Measurements from ENCODE around the gene TMCC2.

TMCC2 gene

DNA sequence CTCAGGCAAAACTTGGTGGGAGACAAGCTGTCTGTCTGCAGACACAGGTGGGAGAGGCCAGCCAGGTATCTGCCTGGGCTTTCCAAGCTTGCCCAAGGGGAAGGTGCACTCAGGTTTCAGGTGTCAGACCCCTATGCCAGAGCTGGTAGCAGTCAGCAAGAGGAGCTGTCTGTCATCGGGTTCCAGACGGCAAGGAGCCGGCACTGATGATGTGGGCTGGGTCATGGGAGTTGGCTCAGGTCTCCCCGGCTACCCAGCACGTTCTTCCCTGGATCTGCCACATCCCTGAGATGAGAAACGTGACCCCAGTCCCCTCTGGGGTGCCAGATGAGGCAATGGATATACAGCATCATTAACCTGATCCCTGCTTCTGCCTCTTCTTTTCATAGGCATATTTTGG, 23.0 kb downstream of the TMCC2 start:
- TF ChIP-seq, protein P1, sequence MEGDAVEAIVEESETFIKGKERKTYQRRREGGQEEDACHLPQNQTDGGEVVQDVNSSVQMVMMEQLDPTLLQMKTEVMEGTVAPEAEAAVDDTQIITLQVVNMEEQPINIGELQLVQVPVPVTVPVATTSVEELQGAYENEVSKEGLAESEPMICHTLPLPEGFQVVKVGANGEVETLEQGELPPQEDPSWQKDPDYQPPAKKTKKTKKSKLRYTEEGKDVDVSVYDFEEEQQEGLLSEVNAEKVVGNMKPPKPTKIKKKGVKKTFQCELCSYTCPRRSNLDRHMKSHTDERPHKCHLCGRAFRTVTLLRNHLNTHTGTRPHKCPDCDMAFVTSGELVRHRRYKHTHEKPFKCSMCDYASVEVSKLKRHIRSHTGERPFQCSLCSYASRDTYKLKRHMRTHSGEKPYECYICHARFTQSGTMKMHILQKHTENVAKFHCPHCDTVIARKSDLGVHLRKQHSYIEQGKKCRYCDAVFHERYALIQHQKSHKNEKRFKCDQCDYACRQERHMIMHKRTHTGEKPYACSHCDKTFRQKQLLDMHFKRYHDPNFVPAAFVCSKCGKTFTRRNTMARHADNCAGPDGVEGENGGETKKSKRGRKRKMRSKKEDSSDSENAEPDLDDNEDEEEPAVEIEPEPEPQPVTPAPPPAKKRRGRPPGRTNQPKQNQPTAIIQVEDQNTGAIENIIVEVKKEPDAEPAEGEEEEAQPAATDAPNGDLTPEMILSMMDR (IDR thresholded peaks at IDR 0.05; ENCODE audit: insufficient read depth, low read depth, low read length, missing control alignments), result no peak
- no peak overlapping the region for H3K4me3 ChIP-seq (ENCODE audit: low read length)
- DNase-seq (ENCODE audit: low read depth), result no peak

- DNase-seq (ENCODE audit: low read depth), result peak; percentile 51
- TF ChIP-seq, protein P1 (IDR thresholded peaks at IDR 0.05; ENCODE audit: insufficient read depth, low read depth, low read length, missing control alignments), result no peak
- no peak overlapping the region for H3K4me3 ChIP-seq (ENCODE audit: low read length)
Observed at GRCh38 chr1:205251576-205251975, 23.8 kb downstream of the TMCC2 start.

DNA sequence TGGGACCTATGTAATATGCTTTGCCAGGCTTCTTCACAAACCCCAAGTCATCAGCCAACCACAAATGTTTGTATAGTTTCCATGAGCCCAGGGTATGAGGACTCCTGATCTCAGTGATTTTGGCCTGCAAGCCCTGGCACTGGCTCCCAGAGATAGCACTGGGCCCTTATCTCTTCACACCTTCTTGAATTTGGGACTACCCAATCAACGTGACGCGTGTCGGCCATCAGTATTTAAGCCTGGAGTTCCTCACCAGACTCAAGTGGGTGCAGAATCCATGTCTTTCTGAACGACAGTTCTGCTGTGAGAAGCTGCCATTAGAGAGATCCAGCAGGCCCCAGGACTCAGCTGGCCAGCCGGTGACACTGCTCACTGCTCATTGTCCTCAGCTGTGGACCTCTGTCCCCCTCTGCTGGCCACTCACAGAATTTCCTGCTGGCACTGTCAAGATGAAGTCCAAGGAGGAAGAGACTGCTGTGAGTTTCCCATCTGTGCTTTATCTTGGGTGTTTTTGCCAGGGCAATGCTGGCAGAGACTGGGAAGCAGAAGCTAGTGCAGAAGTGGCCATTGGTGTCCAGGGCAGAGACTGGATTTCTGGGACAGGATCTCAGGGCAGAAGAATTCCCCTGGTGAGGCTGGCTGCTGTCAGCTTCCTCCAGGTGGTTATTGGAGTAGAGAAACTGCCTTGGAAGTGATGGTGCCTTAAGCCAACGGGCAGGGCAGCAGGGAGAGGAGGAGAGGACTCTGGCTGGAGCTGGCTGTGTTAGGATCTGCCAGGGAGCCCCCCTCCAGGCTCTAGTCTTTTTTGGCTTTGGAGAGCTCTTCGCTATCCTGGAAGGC, 28.4 kb downstream of the TMCC2 start:
- TF ChIP-seq, protein P1 (IDR thresholded peaks at IDR 0.05; ENCODE audit: insufficient read depth, low read depth, low read length, missing control alignments), result peak; percentile 97

DNA sequence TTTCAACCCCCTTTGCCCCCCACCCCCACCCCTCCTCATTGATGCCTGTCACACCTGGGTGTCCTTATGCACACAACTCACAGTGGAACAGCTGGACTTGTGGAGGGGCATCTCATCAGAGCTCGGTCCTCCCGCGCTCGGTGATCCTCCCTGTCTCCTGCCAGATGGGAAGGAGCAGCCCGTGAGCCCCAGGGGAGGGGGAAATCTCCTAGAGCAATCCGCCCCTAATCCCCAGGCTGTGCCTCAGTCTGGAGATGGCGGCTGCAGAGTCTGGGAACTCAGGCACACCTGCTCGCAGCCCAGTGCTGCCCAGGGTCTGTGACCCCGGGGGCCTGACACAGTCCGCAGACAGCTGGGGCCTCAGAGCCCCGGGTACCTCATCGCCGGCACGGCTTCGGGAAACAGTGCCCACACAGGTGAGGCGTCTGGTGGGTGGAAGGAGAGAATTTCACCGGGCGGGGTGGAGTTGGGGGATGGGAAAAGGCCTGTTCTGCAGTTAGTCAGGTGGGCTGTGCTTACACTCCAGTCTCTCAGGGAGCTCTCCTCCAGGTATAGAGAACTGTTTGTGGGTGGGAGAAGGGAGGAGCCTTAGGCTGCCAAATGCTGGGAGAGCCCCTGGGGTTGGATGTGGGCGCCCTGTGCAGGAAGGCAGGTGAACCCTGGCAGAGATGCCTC, 29.3 kb downstream of the TMCC2 start:
- no peak for DNase-seq (ENCODE audit: low read depth)
- TF ChIP-seq, protein P1 (IDR thresholded peaks at IDR 0.05; ENCODE audit: insufficient read depth, low read depth, low read length, missing control alignments), result no peak
- no peak overlapping the region for H3K4me3 ChIP-seq (ENCODE audit: low read length)

More for the DNA sequence above, 28.4 kb downstream of the TMCC2 start:
- H3K4me3 ChIP-seq (ENCODE audit: low read length), result no peak overlapping the region
- DNase-seq (ENCODE audit: low read depth), result peak; percentile 84

DNA sequence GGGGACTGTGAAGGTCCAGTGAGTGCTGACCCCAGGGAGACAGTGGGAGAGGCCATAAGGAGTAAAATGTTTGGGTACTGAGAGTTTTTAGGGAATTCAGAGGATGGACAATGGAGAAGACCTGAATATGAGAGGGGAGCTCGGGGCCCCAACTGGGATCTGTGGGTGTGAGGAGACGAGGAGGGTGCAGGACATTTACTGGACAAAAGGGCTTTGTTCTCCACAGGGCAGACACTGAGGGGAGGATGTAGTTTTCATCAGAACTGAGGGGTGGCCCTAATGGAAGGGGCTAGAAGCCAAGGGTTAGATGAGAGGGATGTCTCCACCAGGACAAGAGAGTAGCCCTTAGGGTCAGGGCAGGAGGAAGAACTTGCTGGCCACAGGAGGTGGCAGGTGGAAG, 30.0 kb downstream of the TMCC2 start:
- DNase-seq (ENCODE audit: low read depth), result no peak
- H3K4me3 ChIP-seq (ENCODE audit: low read length), result no peak overlapping the region
- TF ChIP-seq, protein P1 (IDR thresholded peaks at IDR 0.05; ENCODE audit: insufficient read depth, low read depth, low read length, missing control alignments), result no peak

DNA sequence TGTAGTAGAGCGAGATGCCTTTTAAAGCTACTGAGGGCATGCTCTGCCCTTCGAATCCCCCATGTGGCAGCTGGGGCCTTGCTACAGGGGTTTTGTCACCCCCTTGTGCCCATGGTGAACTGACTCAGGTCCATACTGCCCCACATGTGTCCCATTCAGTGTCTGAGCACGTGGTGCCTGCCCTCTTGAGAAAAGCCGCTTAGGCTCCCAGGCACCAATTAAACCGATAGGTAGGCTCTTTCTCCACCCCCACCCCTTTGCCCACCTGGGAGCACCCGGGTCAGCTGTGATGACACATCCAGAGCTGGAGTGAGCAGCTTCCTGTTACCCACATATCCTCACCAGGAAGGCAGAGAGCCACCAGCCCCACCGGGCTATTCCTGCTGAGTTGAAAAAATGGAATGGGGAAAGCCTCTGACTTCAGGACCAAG, 30.5 kb downstream of the TMCC2 start:
- H3K4me3 ChIP-seq (ENCODE audit: low read length), result no peak overlapping the region
- peak; percentile 56 for DNase-seq (ENCODE audit: low read depth)
- TF ChIP-seq, protein P1 (IDR thresholded peaks at IDR 0.05; ENCODE audit: insufficient read depth, low read depth, low read length, missing control alignments), result no peak

Data from epithelial cell of esophagus (primary cell).